IMR-90 (cell line): ENCODE data around the gene PIP4K2A. TPM values are rescaled to one million over a fixed set of nuclear protein-coding genes. Genes with fewer than 3 reads are reported as not detected.

Source experiments
- ATAC-seq: fragments of 200-7000 bp; cut with Tn5 transposase; 2 replicates; pipeline ENCODE4 v1.9.1; 2020; ENCODE audit warnings: low read depth, mild to moderate bottlenecking, moderate library complexity
- BruUV-seq: library from RNA; stranded (reverse); fragments of 400-500 nt; replicated peaks from 2 replicates; lab custom pipeline; 2021; lab: Mats Ljungman, UMichigan
- CTCF ChIA-PET: fragments of 300-600 bp; formaldehyde crosslinking; extraction: SDS; loops from one replicate; lab custom pipeline; 2021; ENCODE audit warnings: antibody characterized with exemption; lab: Yijun Ruan, JAX
- POLR2A ChIA-PET: fragments of 300-600 bp; sonication (Branson Sonifier 250); formaldehyde crosslinking; loops from one replicate; lab custom pipeline; 2022; ENCODE audit warnings: antibody characterized with exemption; ENCODE audit not compliant: unreplicated experiment; lab: Charles Lee
- DNase-seq: peaks from one replicate; pipeline ENCODE4 v3.0.0; 2013
- H2AFZ ChIP-seq: replicated peaks from 2 replicates; pipeline ENCODE3; 2013; ENCODE audit warnings: low read length, mild to moderate bottlenecking; ENCODE audit not compliant: poor library complexity
- H2AK5ac ChIP-seq: 2 replicates; pipeline ENCODE4 v1.6.1; 2013; ENCODE audit warnings: low read depth, low read length, inconsistent platforms
- H2AK9ac ChIP-seq: replicated peaks from 2 replicates; pipeline ENCODE3; 2013; ENCODE audit warnings: mild to moderate bottlenecking, low read depth, low read length, moderate library complexity; ENCODE audit not compliant: poor library complexity
- H2BK120ac ChIP-seq: 2 replicates; pipeline ENCODE4 v1.6.1; 2013; ENCODE audit warnings: low read depth, low read length, inconsistent platforms
- H2BK15ac ChIP-seq: 3 replicates; pipeline ENCODE4 v1.6.1; 2013; ENCODE audit warnings: low read depth, low read length, inconsistent platforms
- H2BK20ac ChIP-seq: 2 replicates; pipeline ENCODE4 v1.6.1; 2013; ENCODE audit warnings: low read depth, mild to moderate bottlenecking, inconsistent platforms, low read length, moderate library complexity
- H2BK5ac ChIP-seq: 2 replicates; pipeline ENCODE4 v1.6.1; 2013; ENCODE audit warnings: mild to moderate bottlenecking, low read depth, low read length, inconsistent platforms; ENCODE audit not compliant: poor library complexity, severe bottlenecking
- H3K14ac ChIP-seq: replicated peaks from 2 replicates; pipeline ENCODE4 v1.6.1; 2013; ENCODE audit warnings: low read depth, low read length, inconsistent platforms
- H3K18ac ChIP-seq: 2 replicates; pipeline ENCODE4 v1.6.1; 2013; ENCODE audit warnings: low read depth, low read length, control low read depth
- H3K23ac ChIP-seq: 2 replicates; pipeline ENCODE4 v1.6.1; 2013; ENCODE audit warnings: low read depth, low read length, inconsistent platforms
- H3K27ac ChIP-seq: 2 replicates; pipeline ENCODE4 v1.5.1; 2013; ENCODE audit warnings: mild to moderate bottlenecking, control low read depth, low read length; ENCODE audit not compliant: insufficient read depth
- H3K27me3 ChIP-seq: 2 replicates; pipeline ENCODE4 v1.6.1; 2013; ENCODE audit warnings: low read length; ENCODE audit not compliant: control insufficient read depth, insufficient read depth
- H3K36me3 ChIP-seq: 2 replicates; pipeline ENCODE4 v1.6.1; 2013; ENCODE audit warnings: low read length, mixed read lengths; ENCODE audit not compliant: control insufficient read depth, insufficient read depth
- H3K4ac ChIP-seq: 2 replicates; pipeline ENCODE4 v1.6.1; 2013; ENCODE audit warnings: low read depth, low read length, inconsistent platforms
- H3K4me1 ChIP-seq: 2 replicates; pipeline ENCODE4 v1.6.1; 2013; ENCODE audit warnings: low read length, mixed read lengths; ENCODE audit not compliant: control insufficient read depth, insufficient read depth
- H3K4me2 ChIP-seq: 2 replicates; pipeline ENCODE4 v1.6.1; 2013; ENCODE audit warnings: low read depth, mild to moderate bottlenecking, control low read depth, low read length, moderate library complexity
- H3K4me3 ChIP-seq: 2 replicates; pipeline ENCODE4 v1.5.1; 2013; ENCODE audit warnings: low read depth, mild to moderate bottlenecking, control low read depth, low read length, moderate library complexity; ENCODE audit not compliant: insufficient read depth
- H3K56ac ChIP-seq: 2 replicates; pipeline ENCODE4 v1.6.1; 2013; ENCODE audit warnings: low read length, inconsistent platforms; ENCODE audit not compliant: insufficient read depth; ENCODE audit errors: extremely low read depth
- H3K79me1 ChIP-seq, 2 experiments: 2 replicates each; pipeline ENCODE4 v1.6.1; 2013; ENCODE audit warnings: low read length in 2 of 2, inconsistent platforms in 1 of 2, low read depth in 1 of 2
- H3K9ac ChIP-seq: 2 replicates; pipeline ENCODE4 v1.6.1; 2013; ENCODE audit warnings: low read depth, low read length, control low read depth
- H3K9me1 ChIP-seq: 2 replicates; pipeline ENCODE4 v1.6.1; 2013; ENCODE audit warnings: low read length, inconsistent platforms; ENCODE audit not compliant: insufficient read depth
- H3K9me3 ChIP-seq: 2 replicates; pipeline ENCODE4 v1.6.1; 2013; ENCODE audit warnings: low read length; ENCODE audit not compliant: control insufficient read depth, insufficient read depth
- H4K20me1 ChIP-seq: 2 replicates; pipeline ENCODE4 v1.6.1; 2013; ENCODE audit warnings: low read length, inconsistent platforms; ENCODE audit not compliant: insufficient read depth
- H4K5ac ChIP-seq: 2 replicates; pipeline ENCODE4 v1.6.1; 2013; ENCODE audit warnings: mild to moderate bottlenecking, low read depth, low read length, control low read depth
- H4K8ac ChIP-seq, 2 experiments: 2 replicates each; pipeline ENCODE4 v1.6.1; 2013; ENCODE audit warnings: low read depth in 2 of 2, low read length in 2 of 2, control low read depth in 1 of 2, inconsistent platforms in 1 of 2
- H4K91ac ChIP-seq: 2 replicates; pipeline ENCODE4 v1.6.1; 2013; ENCODE audit warnings: low read depth, low read length, inconsistent platforms; ENCODE audit not compliant: insufficient read depth
- CEBPB ChIP-seq: IDR thresholded peaks from 2 replicates; pipeline ENCODE4 v1.6.1; 2012; ENCODE audit warnings: low read depth, low read length, improper control_type of control experiment
- MAZ ChIP-seq: IDR thresholded peaks from 2 replicates; pipeline ENCODE4 v1.6.1; 2012; ENCODE audit warnings: low read depth, mild to moderate bottlenecking, low read length, improper control_type of control experiment, moderate library complexity, borderline replicate concordance
- NFE2L2 ChIP-seq: fragments of 150-350 bp; IDR thresholded peaks from 2 replicates; pipeline ENCODE4 v1.6.1; 2016; ENCODE audit warnings: low read depth, mild to moderate bottlenecking, low read length
- WGBS, 2 experiments: methylation state at CpG; one replicate each; pipeline versions ENCODE4 v1.1.5 to v1.1.7; 2013; ENCODE audit warnings: missing lambda C conversion rate in 2 of 2; ENCODE audit not compliant: insufficient read length in 1 of 2; ENCODE audit errors: extremely low coverage in 2 of 2; 5-methylcytosine and 5-hydroxymethylcytosine counted together
- dilution Hi-C: fragments of 300-500 bp; cut with HindIII; formaldehyde crosslinking; loops from one replicate; pipeline ENCODE4 v1.14.3; 2018; ENCODE audit warnings: low sequenced_read_pairs; ENCODE audit not compliant: unreplicated experiment
- in situ Hi-C: fragments of 300-500 bp; cut with MboI; formaldehyde crosslinking; loops from 3 replicates; pipeline ENCODE4 v1.14.3; 2019; ENCODE audit warnings: low sequenced_read_pairs, inconsistent platforms, mixed read lengths
- intact Hi-C: fragments of 100-400 bp; cut with micrococcal nuclease; formaldehyde crosslinking; loops from 2 replicates; pipeline ENCODE4 v1.10.0; 2022
- polyA plus RNA-seq, 3 experiments: library from polyadenylated mRNA; depleted of rRNA; stranded (reverse); fragments of >200 nt; gene quantifications; 2 replicates each; pipeline ENCODE4 v1.2.3, GENCODE V29; 2012; ENCODE audit warnings: low replicate concordance in 1 of 3
- total RNA-seq: library from RNA; depleted of rRNA; stranded (reverse); fragments of >200 nt; gene quantifications from 2 replicates; pipeline ENCODE4 v1.2.3, GENCODE V29; 2012
- TF ChIP-seq, protein P1 (sequence below): fragments of 150-350 bp; IDR thresholded peaks from 2 replicates; pipeline ENCODE4 v1.6.1; 2017; ENCODE audit warnings: mild to moderate bottlenecking, antibody characterized with exemption, low read length, low read depth
- TF ChIP-seq, protein P2 (sequence below): fragments of 150-350 bp; IDR thresholded peaks from 2 replicates; pipeline ENCODE4 v1.6.1; 2016; ENCODE audit warnings: low read depth, mild to moderate bottlenecking, low read length, moderate library complexity, borderline replicate concordance

Gene PIP4K2A
- total and polyA plus RNA-seq, 2 of the 4 experiments (the other 2 are of a cell fraction) = 9.8 to 18.1 TPM

DNA sequence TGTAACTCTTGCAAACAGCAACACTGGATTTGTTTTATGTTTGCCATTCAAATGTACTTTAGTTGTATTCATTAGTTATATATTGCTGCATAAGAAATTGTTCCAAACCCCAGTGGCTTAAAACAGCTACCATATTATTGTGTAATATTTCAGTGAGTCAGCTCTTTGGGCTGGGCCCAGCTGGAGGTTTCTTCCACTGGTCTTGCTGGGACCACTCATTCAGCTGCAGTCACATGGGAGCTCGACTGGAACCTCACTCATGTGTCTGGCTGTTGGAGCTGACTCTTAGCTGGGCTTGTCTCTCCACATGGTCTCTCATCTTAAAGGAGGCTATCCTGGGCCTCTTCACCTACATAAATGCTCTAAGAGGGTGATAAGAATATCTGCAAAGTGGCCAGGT lies 23.2 kb upstream of the PIP4K2A start:
- ChIA-PET POLR2A (no interaction called here), CTCF (interaction anchor here (0.7 to 0.9 kb wide), 2 partner anchors 20 to 579 kb away, joined by 3 read pairs; no protein-coding TSS in a partner anchor)
- TF ChIP-seq, protein P1, sequence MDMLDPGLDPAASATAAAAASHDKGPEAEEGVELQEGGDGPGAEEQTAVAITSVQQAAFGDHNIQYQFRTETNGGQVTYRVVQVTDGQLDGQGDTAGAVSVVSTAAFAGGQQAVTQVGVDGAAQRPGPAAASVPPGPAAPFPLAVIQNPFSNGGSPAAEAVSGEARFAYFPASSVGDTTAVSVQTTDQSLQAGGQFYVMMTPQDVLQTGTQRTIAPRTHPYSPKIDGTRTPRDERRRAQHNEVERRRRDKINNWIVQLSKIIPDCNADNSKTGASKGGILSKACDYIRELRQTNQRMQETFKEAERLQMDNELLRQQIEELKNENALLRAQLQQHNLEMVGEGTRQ = peak; percentile 69
- TF ChIP-seq NFE2L2 (peak; percentile 56; the same call in 1 of the 2 replicates), CEBPB (peak; percentile 91), MAZ (no peak)
- TF ChIP-seq, protein P2, sequence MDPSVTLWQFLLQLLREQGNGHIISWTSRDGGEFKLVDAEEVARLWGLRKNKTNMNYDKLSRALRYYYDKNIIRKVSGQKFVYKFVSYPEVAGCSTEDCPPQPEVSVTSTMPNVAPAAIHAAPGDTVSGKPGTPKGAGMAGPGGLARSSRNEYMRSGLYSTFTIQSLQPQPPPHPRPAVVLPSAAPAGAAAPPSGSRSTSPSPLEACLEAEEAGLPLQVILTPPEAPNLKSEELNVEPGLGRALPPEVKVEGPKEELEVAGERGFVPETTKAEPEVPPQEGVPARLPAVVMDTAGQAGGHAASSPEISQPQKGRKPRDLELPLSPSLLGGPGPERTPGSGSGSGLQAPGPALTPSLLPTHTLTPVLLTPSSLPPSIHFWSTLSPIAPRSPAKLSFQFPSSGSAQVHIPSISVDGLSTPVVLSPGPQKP = no peak
- Histone ChIP-seq H3K9me3 (0 out of 2 replicates have a peak, but pooled peaks cover 2% of the 10 kb centered on the region), H3K27me3 (no peaks in the 10 kb centered on the region), H2BK5ac (no peak overlapping the region), H3K36me3 (no peaks in the 10 kb centered on the region), H4K20me1 (no peaks in the 10 kb centered on the region), H2BK120ac (peak overlapping the region; percentile 27; the same call in 1 of the 2 replicates), H2AK9ac (no peak overlapping the region), H2BK20ac (no peak overlapping the region), H4K5ac (no peak overlapping the region), H3K27ac (no peak overlapping the region), H4K8ac (no peak overlapping the region; a peak in 1 of 4 replicates), H3K4me1 (no peaks in the 10 kb centered on the region; the same call in 1 of the 2 replicates), H3K23ac (no peak overlapping the region), H4K91ac (no peak overlapping the region), H3K79me1 (no peaks in the 10 kb centered on the region), H3K4me2 (no peak overlapping the region), H3K18ac (no peak overlapping the region), H3K14ac (0 out of 2 replicates have a peak overlapping the region, but pooled peaks have one; percentile 22), H3K9me1 (no peaks in the 10 kb centered on the region), H3K9ac (no peak overlapping the region), H3K56ac (no peak overlapping the region), H3K4me3 (no peak overlapping the region), H3K4ac (no peak overlapping the region), H2AFZ (no peak overlapping the region), H2AK5ac (no peak overlapping the region), H2BK15ac (no peak overlapping the region)
- in situ Hi-C loops (no loop called here), dilution Hi-C loops (no loop called here), intact Hi-C loops (no loop called here)
- peak; percentile 60 for ATAC-seq
- no TSS peak for BruUV-seq
- WGBS, 2 experiments = no CpG with 5 or more reads among the region's 1 CpG
- DNase-seq = peak; percentile 81
